Liver (tissue), 9 donors: ENCODE data around the gene PCDHB14. TPM values are rescaled to one million over a fixed set of nuclear protein-coding genes. Genes with fewer than 3 reads are reported as not detected.
A peak's percentile ranks its signal among the peaks of the same experiment; 100 is the strongest.
"Not testable (repeated sequence)": the region's sequence is repeated elsewhere in the genome, so short reads cannot be mapped to it uniquely, and the experiment has no call there.

Experiments used
- DNase-seq: peaks from one replicate; pipeline ENCODE4 v3.0.0-alpha.2; 2017; ENCODE audit warnings: low spot score
- H3K27ac ChIP-seq, 2 donors: one replicate each; pipeline ENCODE4 v1.7.0; 2013; ENCODE audit warnings: inconsistent platforms in 2 of 2, low read length in 2 of 2, control low read depth in 1 of 2, low read depth in 1 of 2, mild to moderate bottlenecking in 1 of 2
- H3K27me3 ChIP-seq, 4 donors: one replicate each; pipeline versions ENCODE4 v1.6.1 to v1.7.0; 2013; ENCODE audit warnings: low read length in 3 of 4, inconsistent platforms in 1 of 4, mild to moderate bottlenecking in 1 of 4, moderate library complexity in 1 of 4; ENCODE audit not compliant: control insufficient read depth in 4 of 4, insufficient read depth in 4 of 4
- H3K36me3 ChIP-seq, 4 donors: one replicate each; pipeline versions ENCODE4 v1.6.1 to v1.7.0; 2013; ENCODE audit warnings: low read length in 3 of 4, mild to moderate bottlenecking in 3 of 4, low read depth in 1 of 4, moderate library complexity in 1 of 4; ENCODE audit not compliant: control insufficient read depth in 4 of 4, insufficient read depth in 3 of 4
- H3K4me1 ChIP-seq, 4 donors: one replicate each; pipeline versions ENCODE4 v1.6.1 to v1.7.0; 2013; ENCODE audit warnings: low read length in 3 of 4, mild to moderate bottlenecking in 3 of 4, moderate library complexity in 1 of 4; ENCODE audit not compliant: control insufficient read depth in 4 of 4, insufficient read depth in 4 of 4
- H3K4me3 ChIP-seq, 3 donors: one replicate each; pipeline versions ENCODE4 v1.6.1 to v1.7.0; 2013; ENCODE audit warnings: low read length in 3 of 3, control low read depth in 1 of 3, low read depth in 1 of 3, mild to moderate bottlenecking in 1 of 3
- H3K9ac ChIP-seq, 2 donors: one replicate each; pipeline ENCODE4 v1.7.0; 2013; ENCODE audit warnings: low read length in 2 of 2, mild to moderate bottlenecking in 2 of 2, moderate library complexity in 2 of 2, control low read depth in 1 of 2, low read depth in 1 of 2
- H3K9me3 ChIP-seq, 4 donors: one replicate each; pipeline versions ENCODE4 v1.6.1 to v1.7.0; 2013; ENCODE audit warnings: low read length in 3 of 4; ENCODE audit not compliant: control insufficient read depth in 4 of 4
- CTCF ChIP-seq: fragments of 150-350 bp; IDR thresholded peaks from 2 replicates; pipeline ENCODE4 v1.5.1; 2017; ENCODE audit warnings: improper control_type of control experiment, low read depth, low read length; ENCODE audit not compliant: missing input control
- EGR1 ChIP-seq, 2 donors: IDR thresholded peaks; 2 replicates each; pipeline ENCODE4 v1.6.1; 2016 to 2018; ENCODE audit warnings: antibody characterized with exemption in 2 of 2, low read depth in 2 of 2
- FOXA2 ChIP-seq: IDR thresholded peaks from 2 replicates; pipeline ENCODE4 v1.6.1; 2016; ENCODE audit warnings: antibody characterized with exemption
- HNF4A ChIP-seq, 2 donors: conservative IDR thresholded peaks; 2 replicates each; pipeline ENCODE4 v1.6.1; 2016; ENCODE audit warnings: antibody characterized with exemption in 2 of 2, mild to moderate bottlenecking in 2 of 2
- RAD21 ChIP-seq, 2 donors: IDR thresholded peaks; 2 replicates each; pipeline ENCODE4 v1.6.1; 2016; ENCODE audit warnings: antibody characterized with exemption in 2 of 2, mild to moderate bottlenecking in 2 of 2
- REST ChIP-seq: IDR thresholded peaks from 2 replicates; pipeline ENCODE4 v1.6.1; 2016; ENCODE audit warnings: antibody characterized with exemption, mild to moderate bottlenecking
- SP1 ChIP-seq: IDR thresholded peaks from 2 replicates; pipeline ENCODE4 v1.6.1; 2018; ENCODE audit warnings: antibody characterized with exemption, mild to moderate bottlenecking
- WGBS: extraction: QIAGEN DNeasy Blood & Tissue Kit; methylation state at CpG from one replicate; pipeline ENCODE4 v1.1.7; 2013; 5-methylcytosine and 5-hydroxymethylcytosine counted together
- polyA plus RNA-seq, 2 donors: library from polyadenylated mRNA; stranded (reverse) in 1 of 2; unstranded in 1 of 2; fragments of 200-250 nt in 1 of 2; fragments of >200 nt in 1 of 2; fragmentation: Nextera tagmentation in 1 of 2; extraction: Ambion mirVana in 1 of 2; gene quantifications; one replicate each; pipeline versions ENCODE4 v1.2.1 to v1.2.3, GENCODE V29; 2013 to 2015
- total RNA-seq, 2 donors: library from RNA; depleted of rRNA; stranded (reverse); fragments of >200 nt; gene quantifications; one replicate each; pipeline ENCODE4 v1.2.3, GENCODE V29; 2014
- donor health status: healthy.
- donor health status: healthy.
- donor health status: healthy.
- donor health status: healthy.
- donor health status: healthy.

The PCDHB14 gene
- total and polyA plus RNA-seq, 4 donors = 0.10 to 0.47 (median 0.32) TPM

GRCh38 chr5:141182248-141182647 lies 40.9 kb upstream of the PCDHB14 start, which contains the start of gene PCDHB16:
TSS of gene PCDHB16 (plus strand) at chr5:141182387. CDS start at chr5:141182560, 173 bp downstream.
- H3K27ac ChIP-seq = no peak within 1 kb of the TSS
- peak within 1 kb of the TSS; percentile 3 to 41 (median 14) for H3K4me3 ChIP-seq
- H3K9me3 ChIP-seq = peaks cover 19 to 34% (median 28%) of the 10 kb centered on the region in 4 donors
- H3K27me3 ChIP-seq = peaks cover 0 to 7% (median 2%) of the 10 kb centered on the region in 4 donors
- no peaks in the 10 kb centered on the region for H3K4me1 ChIP-seq
- H3K9ac ChIP-seq = no peak within 1 kb of the TSS
- WGBS = 11% methylated on average over 13 of the region's 13 CpGs
- peak; percentile 24 to 39 for TF ChIP-seq RAD21 (IDR thresholded peaks at IDR 0.05)
- TF ChIP-seq SP1 = no peak
- TF ChIP-seq HNF4A (conservative IDR thresholded peaks at IDR 0.05) = no peak
- no peak for TF ChIP-seq FOXA2
- TF ChIP-seq REST = no peak
- no peak for TF ChIP-seq EGR1 (IDR thresholded peaks at IDR 0.05; ENCODE audit: low read depth in 2 of 2)
- TF ChIP-seq CTCF = peak; percentile 4
- no peaks in the 10 kb centered on the region for H3K36me3 ChIP-seq
- no peak for DNase-seq

GRCh38 chr5:141184117-141184855 lies 38.9 kb upstream of the PCDHB14 start:
- peaks cover 19 to 28% (median 23%) of the 10 kb centered on the region in 4 donors for H3K9me3 ChIP-seq
- 26% methylated on average over 57 of the region's 69 CpGs for WGBS
- not testable (repeated sequence) for H3K9ac ChIP-seq, H3K4me3 ChIP-seq, H3K27me3 ChIP-seq, H3K36me3 ChIP-seq, H3K27ac ChIP-seq, H3K4me1 ChIP-seq, DNase-seq

GRCh38 chr5:141186897-141187512 lies 36.1 kb upstream of the PCDHB14 start, which contains the start of gene PCDHB9:
TSS of gene PCDHB9 (plus strand) at chr5:141187161. CDS start at chr5:141187319, 158 bp downstream.
- H3K36me3 ChIP-seq = no peaks in the 10 kb centered on the region
- 15% methylated on average over 9 of the region's 9 CpGs for WGBS
- peaks cover 0 to 7% (median 2%) of the 10 kb centered on the region in 4 donors for H3K27me3 ChIP-seq
- no peak within 1 kb of the TSS for H3K27ac ChIP-seq
- DNase-seq = no peak
- H3K4me1 ChIP-seq = no peaks in the 10 kb centered on the region
- peak within 1 kb of the TSS in 1 of 3 donors; percentile 14 for H3K4me3 ChIP-seq
- no peak for TF ChIP-seq CTCF
- TF ChIP-seq RAD21 (IDR thresholded peaks at IDR 0.05) = peak in 1 of 2 donors; percentile 16
- peaks cover 15 to 37% (median 25%) of the 10 kb centered on the region in 4 donors for H3K9me3 ChIP-seq
- no peak within 1 kb of the TSS for H3K9ac ChIP-seq

- not testable (repeated sequence) for H3K9ac ChIP-seq, DNase-seq, H3K4me3 ChIP-seq, H3K4me1 ChIP-seq, H3K27me3 ChIP-seq, H3K36me3 ChIP-seq, H3K27ac ChIP-seq
- H3K9me3 ChIP-seq = peaks cover 12 to 31% (median 18%) of the 10 kb centered on the region in 4 donors
- WGBS = 24% methylated on average over 30 of the region's 37 CpGs
These were observed 34.5 kb upstream of the PCDHB14 start for GRCh38 chr5:141188682-141189081.

- H3K4me3 ChIP-seq, DNase-seq, H3K27me3 ChIP-seq, H3K27ac ChIP-seq, H3K36me3 ChIP-seq, H3K9ac ChIP-seq, H3K4me1 ChIP-seq: not testable (repeated sequence)
- peaks cover 12 to 30% (median 18%) of the 10 kb centered on the region in 4 donors for H3K9me3 ChIP-seq
- WGBS = 29% methylated on average over 24 of the region's 35 CpGs
These were observed 34.0 kb upstream of the PCDHB14 start for GRCh38 chr5:141189131-141189530.
